C4-2B (cell line): Measurements from ENCODE around the gene GALNS.

Experiments used
- CTCF ChIP-seq: fragments of 450-650 bp; conservative IDR thresholded peaks from 2 replicates; pipeline ENCODE4 v1.5.1; 2017; ENCODE audit warnings: mild to moderate bottlenecking
- ZFX ChIP-seq: fragments of 450-650 bp; IDR thresholded peaks from 2 replicates; pipeline ENCODE4 v1.6.1; 2017

DNA sequence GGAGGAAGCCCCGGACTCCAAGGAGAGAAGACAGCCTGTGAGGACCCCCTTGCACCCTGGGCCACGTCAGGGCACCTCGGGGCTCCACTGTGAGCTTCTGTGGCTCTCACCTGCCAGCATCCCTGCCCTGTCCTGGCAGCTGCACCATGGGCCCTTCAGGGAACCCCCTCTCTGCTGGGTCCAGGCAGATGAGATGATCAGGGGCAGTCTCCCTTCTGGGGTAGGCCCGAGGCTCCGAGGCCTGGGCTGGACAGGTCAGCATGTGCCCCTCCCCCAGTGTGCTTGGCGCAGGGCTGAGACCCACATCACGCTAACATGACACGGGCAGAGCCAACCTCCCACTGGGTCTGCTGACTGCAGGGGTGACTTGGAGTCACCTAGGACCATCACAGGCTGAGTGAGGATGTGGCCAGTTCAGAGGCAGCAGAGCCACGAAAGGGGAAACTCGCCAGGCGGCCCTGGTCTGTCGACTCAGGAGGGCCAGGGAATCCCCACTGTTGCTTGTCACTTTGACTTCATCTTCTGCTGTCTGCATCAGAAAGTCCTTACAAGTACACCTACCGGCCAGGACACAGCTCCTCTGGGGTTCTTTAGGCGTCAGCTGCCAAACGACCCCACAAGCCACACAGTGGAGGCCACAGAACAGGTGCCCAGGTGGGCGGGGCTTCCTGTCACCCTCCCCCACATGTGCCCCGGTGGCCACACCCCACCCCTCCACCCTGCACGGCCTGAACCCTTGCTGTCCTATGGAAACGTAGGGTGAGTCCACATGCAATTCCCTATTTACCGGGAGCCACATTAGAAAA, 2.2 kb downstream of the GALNS start:
- TF ChIP-seq CTCF (no peak), ZFX (no peak)
